ENCODE data around the gene CD48. TPM values are rescaled to one million over a fixed set of nuclear protein-coding genes. Genes with fewer than 3 reads are reported as not detected.
"Not testable (repeated sequence)": the region's sequence is repeated elsewhere in the genome, so short reads cannot be mapped to it uniquely, and the experiment has no call there.

Gene CD48
- polyA plus RNA-seq, 3 donors: 3.3 to 12.7 (median 3.7) TPM

DNA sequence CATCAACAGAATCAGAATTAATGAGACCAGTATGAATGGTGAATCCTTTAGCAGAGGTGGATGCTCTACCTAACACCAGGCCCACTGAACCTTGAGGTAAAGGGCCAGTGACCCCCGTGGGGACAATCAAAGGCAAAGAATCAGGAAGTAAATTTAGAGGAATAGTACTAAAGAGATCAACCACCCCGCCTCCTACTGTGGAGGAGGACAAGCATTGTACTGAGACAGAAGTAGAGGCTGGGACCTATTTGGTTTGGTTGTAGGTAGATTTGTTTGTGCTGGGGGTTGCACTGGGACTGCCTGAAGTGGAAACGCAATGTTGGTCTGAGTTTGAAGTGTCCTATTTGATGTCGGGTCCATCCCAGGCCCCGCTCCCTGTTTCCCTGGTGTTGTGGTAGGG lies 9.5 kb downstream of the CD48 start:
- H3K27ac ChIP-seq (ENCODE audit: low read depth, low read length): no peak overlapping the region
- 84 to 92% (median 88%) methylated on average over 5 of the region's 5 CpGs for WGBS, 3 donors

DNA sequence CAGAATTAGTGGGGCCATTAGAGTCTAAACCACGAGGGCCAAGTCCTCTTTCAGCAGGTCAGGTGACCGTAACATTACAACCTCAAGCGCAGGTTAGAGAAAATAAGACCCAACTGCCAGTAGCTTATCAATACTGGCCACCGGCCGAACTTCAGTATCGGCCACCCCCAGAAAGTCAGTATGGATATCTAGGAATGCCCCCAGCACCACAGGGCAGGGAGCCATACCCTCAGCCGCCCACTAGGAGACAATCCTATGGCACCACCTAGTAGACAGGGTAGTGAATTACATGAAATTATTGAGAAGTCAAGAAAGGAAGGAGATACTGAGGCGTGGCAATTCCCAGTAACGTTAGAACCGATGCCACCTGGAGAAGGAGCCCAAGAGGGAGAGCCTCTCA lies 19.2 kb downstream of the CD48 start:
- 81 to 87% (median 81%) methylated on average over 10 of the region's 10 CpGs for WGBS, 3 donors
- H3K27ac ChIP-seq (ENCODE audit: low read depth, low read length): not testable (repeated sequence)

DNA sequence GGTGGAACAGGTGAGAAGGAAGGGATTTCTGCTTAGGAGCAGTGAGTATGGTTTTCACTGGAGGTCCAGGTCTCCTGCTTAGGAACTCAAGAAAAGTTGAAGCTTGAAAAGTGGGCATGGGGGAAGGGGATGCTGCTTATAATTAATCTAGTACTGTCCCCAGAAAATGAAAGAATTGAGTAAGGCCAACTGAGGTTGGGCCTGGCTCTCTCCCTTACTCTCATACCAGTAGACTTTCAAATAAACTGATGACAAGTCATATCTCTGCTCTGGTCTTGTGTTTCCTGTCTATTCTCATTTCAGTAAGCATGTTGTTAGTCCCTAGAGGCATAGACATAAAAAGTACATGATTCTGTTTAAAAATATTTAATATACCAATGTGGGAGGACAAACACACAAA lies 26.4 kb downstream of the CD48 start:
- H3K27ac ChIP-seq (ENCODE audit: low read depth, low read length): no peak overlapping the region

DNA sequence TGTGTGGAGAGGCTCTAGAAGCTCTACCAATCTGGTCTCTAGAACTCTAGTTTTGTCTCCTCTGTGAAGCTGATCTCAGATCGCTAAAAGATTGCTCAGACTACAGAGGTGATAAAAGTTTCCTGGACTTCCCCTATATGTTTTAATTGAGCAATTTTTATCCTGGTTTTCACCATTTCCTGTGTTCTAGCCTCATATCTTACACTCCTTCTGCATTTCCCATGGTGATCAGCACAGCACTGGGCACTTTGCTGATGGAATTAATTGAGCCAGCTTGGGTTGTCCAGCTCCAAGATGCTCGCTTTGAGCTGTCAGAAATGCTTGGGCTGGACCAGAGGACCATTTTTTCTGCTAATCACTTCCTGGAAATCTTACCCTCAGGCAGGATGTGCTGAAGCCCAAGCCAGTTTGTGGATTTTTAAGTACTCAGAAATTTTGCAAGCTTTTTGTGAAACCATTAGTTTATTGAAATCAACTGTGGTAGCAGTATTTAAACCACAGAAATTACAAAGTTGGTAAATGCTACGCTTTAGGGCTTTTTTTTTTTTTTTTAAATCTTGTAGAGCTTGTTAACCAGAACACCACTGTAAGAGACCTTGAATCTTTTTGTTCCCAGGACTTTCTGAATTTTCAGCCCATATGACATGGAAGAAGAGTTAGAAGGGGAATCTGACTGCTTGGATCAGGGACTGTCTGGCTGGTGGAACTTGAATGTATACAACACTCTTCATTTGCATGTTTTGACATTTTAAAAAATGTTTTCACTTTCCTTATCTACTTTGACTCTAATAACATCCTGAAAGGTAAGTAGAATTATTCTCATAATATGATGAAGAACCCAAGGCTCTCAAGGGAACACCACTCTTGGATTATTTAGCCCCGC lies 28.4 kb downstream of the CD48 start:
- WGBS, 3 donors: 44 to 80% (median 58%) methylated on average over 4 of the region's 4 CpGs
- H3K27ac ChIP-seq (ENCODE audit: low read depth, low read length): no peak overlapping the region

DNA sequence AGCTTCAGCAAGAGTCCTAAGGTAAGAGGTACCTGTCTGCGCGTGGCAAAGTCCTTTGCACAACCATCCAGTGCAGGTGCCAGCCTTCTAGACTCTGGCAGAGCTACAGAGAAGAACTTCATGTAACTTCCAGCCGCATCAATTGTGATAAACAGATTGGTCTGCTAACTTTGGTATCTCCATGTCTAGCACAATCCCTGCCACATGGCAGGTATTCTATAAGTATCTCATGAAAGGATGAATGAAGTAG lies 29.8 kb downstream of the CD48 start:
- WGBS, 3 donors: 89 to 98% (median 94%) methylated on average over 3 of the region's 3 CpGs
- no peak overlapping the region for H3K27ac ChIP-seq (ENCODE audit: low read depth, low read length)

DNA sequence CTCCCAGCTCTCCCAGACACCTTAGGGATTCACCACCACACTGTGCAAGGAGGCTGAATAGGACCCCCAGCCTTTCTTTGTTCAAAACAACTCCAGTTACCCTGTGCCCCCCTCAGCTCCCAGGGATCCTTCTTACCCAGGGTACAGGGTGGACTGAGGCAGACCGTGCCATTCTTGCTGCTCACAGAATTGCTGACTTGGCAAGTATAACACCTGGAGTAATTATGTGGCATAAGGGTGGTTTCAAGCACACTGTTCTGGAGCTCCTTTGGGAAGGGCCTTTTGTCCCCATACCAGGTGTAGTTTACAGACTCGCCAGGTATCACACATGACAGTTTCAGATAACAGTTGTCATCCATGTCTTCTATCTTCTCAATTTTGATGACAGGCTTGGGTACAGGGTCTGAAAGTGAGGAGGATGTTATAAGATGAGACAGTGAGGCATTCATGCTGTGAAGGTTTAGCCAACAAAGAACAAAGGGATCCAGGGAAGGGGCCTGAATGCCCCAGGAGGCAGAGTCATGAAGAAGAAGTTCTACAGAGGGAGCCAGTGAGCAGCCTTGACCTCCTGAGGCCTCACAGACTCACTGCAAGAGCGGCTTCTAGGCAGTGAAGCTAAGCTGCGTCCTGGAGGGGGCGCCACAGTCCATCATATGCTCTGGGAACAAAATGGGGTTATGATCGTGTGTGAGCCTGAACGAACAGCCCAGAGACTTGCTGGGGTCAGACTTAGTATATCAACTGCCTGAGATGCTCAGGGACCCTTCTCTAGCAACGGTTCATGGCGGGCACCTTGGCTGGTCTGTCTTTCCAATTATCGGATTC lies 30.3 kb downstream of the CD48 start:
- WGBS, 3 donors: 51 to 58% (median 56%) methylated on average over 10 of the region's 10 CpGs
- no peak overlapping the region for H3K27ac ChIP-seq (ENCODE audit: low read depth, low read length)

DNA sequence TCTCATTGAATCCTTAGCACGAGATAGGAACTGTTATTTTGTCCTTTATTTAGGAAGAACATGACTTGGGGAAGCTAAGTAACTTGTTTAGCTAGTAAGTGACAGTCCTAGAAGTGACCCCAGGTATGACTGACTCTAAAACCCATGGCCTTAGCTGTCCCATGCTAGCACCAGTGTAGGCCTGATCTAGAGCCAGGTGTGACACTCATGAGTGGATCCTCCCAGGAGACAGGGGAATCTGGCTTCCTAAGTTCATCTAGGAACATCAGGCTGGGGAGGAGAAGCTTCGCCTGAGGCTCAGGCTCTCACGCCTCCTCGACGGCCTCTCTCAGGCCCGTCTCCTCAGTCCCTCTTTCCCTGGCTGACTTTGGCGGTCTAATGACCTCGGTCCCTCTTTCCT lies 31.2 kb downstream of the CD48 start:
- no peak overlapping the region for H3K27ac ChIP-seq (ENCODE audit: low read depth, low read length)
- WGBS, 3 donors: 93 to 94% (median 94%) methylated on average over 8 of the region's 8 CpGs

DNA sequence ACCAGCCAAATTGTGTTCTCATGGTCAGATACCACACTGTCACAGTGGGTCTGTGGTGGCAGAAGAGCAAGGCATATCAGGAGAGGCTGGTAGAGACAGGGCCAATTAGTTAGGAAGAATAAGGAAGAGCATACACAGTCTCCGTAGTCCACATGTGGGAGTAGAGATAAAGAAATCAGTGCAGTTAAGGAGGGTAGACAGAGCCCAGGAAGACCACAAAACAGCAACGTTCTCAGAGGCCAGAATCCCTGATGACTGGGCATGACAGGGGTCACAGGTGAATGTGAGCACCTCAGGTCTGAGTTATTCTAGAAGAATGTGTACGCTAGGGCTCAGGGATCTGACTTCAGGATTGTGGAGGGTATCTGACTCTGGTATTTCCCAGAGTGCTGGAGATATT lies 31.7 kb downstream of the CD48 start:
- WGBS, 3 donors: 72 to 84% (median 78%) methylated on average over 3 of the region's 3 CpGs
- no peak overlapping the region for H3K27ac ChIP-seq (ENCODE audit: low read depth, low read length)

DNA sequence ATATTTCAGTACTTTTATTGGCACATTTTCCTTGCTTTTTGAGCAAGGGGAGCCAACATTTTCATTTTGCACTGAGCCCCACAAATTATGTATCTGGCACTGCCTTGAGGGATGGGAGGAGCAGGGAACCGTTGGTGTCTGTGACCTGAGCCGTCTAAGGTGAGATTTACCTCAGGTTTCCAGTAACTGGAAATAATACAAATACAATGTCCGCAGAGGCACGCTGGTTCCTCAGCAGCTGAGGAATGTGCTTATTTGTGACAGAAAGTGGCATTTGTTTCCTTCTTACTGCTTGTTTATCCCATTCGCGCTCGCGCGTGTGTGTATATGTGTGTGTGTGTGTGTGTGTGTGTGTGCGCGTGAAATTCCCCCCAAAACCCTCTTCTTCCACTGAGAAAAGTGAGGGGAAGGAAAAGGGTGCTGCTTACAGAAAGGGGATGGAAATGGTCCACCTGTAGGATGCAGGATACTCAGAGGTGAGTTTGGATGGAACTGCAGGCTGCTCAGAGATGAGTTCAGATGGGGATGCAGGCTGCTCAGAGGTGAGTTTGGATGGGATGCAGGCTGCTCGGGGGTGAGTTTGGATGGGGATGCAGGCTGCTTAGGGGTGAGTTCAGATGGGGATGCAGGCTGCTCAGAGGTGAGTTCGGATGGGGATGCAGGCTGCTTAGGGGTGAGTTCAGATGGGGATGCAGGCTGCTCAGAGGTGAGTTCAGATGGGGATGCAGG lies 34.6 kb downstream of the CD48 start:
- WGBS, 3 donors: 71 to 79% (median 76%) methylated on average over 13 of the region's 13 CpGs
- no peak overlapping the region for H3K27ac ChIP-seq (ENCODE audit: low read depth, low read length)

DNA sequence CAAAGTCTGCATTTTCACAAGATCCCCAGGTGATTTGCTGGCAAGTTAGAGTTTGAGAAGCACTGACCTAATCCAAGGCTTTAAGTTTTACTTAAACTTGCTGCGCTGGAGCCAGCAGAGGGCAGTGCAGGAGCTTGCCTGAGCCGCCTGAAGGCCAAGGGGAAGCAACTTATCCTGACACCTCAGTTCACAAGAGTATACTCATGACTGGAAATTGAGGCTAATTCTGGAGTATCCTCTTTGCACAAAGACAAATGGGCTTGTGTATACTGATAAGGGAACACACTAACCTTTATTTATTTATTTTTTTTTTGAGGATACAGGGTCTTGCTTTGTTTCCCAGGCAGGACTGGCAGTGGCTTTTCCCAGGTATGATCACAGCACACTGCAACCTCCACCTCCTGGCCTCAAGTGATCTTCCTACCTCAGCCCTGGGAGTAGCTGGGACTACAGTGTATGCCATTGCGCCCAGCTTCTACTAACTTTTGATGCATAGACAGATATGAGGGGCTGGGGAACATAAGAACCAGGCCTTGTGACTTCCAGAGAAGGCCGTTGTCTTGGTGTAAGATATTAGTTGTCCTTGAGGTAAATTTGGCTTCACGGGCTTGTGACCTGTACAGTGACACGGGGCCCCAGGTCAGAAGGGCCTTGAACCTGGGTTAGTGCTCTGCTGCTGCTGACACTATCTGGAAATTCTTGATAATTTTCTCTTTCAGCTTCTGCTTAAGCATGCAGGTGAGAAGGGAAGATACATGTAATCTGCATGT lies 35.8 kb downstream of the CD48 start:
- no peak overlapping the region for H3K27ac ChIP-seq (ENCODE audit: low read depth, low read length)
- 37 to 53% (median 51%) methylated on average over 6 of the region's 6 CpGs for WGBS, 3 donors

DNA sequence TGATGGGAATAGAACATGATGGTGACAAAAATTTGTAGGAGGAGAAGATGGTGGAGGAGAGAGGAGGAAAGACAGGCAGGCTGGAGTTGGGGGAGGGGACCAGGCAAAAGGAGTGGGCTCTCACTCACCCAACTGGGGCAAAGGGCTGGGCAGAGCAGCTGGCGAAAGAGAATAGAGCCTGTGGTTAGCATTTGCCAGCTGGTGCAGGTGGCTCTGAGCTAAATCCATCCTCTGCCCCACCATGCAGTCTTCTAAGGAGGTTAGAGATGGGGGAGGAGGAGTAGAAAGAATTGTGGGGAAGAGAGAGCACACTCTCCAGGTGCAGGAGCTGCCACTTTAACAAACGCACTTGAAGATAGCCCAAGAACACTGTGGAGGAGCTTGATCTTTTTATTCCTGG lies 37.2 kb downstream of the CD48 start:
- 49 to 72% (median 63%) methylated on average over 2 of the region's 2 CpGs for WGBS, 3 donors
- no peak overlapping the region for H3K27ac ChIP-seq (ENCODE audit: low read depth, low read length)

DNA sequence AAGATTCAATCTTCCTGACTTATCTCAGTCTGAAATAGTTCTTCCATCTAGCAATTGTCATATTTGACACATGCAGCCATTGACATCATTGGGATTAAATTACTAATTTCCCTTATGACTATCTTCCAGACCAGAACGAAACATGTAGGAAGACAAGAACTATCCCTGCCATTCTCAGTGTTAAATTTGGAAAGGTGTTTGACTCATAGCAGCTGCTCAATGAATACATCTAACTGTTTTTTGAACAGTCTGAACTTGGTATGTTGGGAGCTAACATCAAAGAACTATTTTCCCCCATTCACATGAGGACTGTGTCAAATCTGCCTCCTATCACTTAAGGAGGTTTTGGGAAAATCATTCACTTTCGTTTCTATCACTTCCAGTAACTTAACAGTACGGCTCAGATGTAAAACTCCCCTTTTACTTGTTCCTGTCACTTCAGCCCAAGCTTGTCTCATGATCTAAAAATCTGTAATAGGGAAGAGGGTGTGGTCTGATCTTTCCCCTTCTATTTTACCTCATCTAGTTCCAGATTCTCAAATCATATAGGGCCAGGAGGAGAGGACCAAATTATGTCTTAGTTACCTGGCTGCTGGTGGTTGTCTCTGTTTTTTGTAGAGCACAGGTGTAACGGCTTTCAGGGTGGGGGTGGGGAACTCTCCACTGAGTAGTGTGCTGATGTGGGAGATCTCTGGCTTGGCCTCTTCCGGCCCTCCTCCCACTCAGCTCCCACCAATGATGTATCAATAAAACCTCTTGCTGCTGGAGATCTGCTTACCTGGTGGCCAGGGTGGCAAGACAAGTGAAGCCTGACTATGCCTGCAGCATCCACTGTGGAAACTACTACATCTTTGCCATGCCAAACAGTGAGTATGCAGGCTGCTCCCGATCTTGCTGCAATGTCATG lies 38.6 kb downstream of the CD48 start:
- no peak overlapping the region for H3K27ac ChIP-seq (ENCODE audit: low read depth, low read length)
- 47 to 53% (median 51%) methylated on average over 6 of the region's 6 CpGs for WGBS, 3 donors

DNA sequence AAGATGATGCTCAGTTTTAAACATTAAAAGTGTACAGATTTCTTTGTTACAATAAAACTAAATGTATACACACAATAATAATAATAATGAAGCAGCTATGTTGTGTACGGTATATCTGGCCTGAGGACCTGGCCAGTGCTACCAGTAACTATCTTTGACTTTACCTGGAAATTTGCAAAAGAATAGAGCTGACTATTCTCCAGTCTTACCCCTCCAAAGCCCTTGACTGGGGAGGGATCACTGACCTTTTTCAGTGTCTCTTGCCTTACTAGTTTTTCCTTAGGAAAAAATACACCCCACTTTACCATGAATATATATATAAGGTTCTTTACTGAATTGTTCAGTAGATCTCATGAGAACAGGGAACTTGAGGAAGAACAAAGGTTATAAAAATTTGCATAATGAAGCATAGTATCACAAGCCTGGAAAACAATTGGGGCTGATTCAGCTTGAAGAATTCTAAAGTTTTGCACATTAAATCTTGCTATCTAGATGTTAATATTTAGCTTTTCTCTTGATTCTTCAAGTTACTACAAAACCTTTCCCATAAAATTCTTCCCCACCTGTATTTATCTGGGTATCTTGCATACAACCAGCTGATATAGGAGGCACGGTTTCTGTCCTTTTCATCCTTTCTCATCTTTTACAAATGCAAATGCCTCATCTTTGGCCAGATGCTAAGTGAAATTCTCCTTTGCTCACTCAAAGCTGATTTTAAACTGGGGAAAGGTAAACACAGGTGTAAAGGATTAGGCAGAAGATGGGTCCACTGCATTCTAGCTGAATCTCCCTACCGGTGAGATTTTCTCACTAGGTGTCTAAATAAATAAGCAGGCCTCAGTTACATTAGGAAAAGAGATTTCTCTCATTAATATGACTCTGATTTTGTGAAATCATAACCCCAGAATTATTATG lies 39.8 kb downstream of the CD48 start:
- WGBS, 3 donors: 55 to 70% (median 60%) methylated on average over 3 of the region's 3 CpGs
- no peak overlapping the region for H3K27ac ChIP-seq (ENCODE audit: low read depth, low read length)

DNA sequence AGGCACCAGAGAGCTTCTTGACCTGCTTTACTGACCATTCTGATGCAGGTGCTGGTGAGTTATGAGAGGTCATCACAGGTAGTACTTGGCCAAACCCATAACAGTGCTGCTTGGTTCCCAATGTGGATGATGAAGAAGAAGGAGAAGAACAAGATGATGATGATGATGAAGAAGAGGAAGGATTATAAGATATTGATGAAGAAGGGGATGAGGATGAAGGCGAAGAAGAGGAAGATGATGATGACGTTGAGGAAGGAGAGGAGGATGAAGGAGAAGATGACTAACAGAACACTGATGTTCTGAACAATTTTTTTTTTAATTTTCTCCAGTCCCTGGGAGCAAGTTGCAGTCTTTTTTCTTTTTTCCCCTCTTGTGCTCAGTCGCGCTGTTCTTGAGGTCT lies 40.9 kb downstream of the CD48 start:
- H3K27ac ChIP-seq (ENCODE audit: low read depth, low read length): no peak overlapping the region
- 87 to 90% (median 87%) methylated on average over 4 of the region's 4 CpGs for WGBS, 3 donors

DNA sequence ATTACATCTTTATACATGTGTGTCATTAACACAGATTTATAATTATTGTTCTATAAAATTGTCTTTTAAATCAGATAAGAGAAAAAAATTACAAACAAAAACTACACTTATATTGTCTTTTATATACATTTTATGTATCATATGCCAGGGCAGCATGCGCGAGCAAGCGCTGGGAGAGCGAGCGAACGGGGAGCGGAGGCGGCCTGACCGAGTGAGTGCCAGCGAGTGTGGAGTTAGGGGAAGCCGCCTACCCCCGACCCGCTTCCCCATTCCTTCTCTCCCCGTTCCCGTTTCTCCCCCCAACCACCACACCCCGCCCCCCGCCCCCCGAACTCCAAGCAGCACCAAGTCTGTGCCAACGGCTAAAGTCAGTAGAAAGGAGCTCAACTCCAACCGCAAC lies 41.8 kb downstream of the CD48 start:
- no peak overlapping the region for H3K27ac ChIP-seq (ENCODE audit: low read depth, low read length)
- 95 to 97% (median 97%) methylated on average over 20 of the region's 20 CpGs for WGBS, 3 donors

DNA sequence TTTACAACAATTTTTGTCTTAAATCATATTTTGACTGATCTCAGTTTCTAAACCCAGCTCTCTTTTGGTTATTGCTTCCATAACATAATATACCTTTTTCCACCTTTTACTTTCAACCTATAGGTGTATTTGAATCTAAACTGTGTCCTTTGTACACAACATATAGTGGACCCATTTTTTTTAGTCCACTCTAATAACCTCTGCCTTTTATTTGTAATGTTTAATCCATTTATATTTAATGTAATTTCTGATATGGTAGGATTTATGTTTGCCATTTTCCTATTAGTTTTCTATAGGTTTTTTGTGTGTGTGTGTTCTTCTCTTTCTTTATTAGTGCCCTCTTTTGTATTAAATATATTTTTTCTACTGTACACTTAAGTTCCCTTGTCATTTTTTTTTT lies 42.3 kb downstream of the CD48 start:
- H3K27ac ChIP-seq (ENCODE audit: low read depth, low read length): no peak overlapping the region

DNA sequence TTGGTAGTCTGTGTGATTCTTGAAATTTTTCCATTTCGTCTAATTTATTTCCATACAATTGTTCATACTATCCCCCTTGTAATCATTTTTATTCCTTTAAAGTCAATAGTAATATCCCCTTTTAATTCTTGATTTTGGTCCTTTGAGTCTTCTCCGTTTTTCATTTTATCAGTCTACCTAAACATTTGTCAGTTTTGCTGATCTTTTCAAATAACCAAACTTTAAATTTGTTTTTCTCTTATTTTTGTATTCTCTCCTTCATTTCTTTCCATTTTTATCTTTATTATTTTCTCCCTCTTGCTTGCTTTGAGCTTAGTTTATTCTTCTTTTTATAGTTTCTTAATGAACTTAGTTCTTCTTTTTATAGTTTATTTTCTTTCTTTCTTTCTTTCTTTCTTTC lies 43.7 kb downstream of the CD48 start:
- no peak overlapping the region for H3K27ac ChIP-seq (ENCODE audit: low read depth, low read length)
- WGBS, 3 donors: 87 to 93% (median 93%) methylated on average over 2 of the region's 2 CpGs
